ENCODE results near the gene ADAMTS16. TPM values are rescaled to one million over a fixed set of nuclear protein-coding genes. Genes with fewer than 3 reads are reported as not detected.

ADAMTS16 gene
- total and polyA plus RNA-seq, 2 donors (not counting 3 experiments of a cell fraction or from before 2014, with no cell fraction given): not detected

- Histone ChIP-seq H3K27me3 (ENCODE audit: control insufficient read depth in 2 of 2, insufficient read depth in 2 of 2, low read length in 2 of 2) (no peaks in the 10 kb centered on the region), H2AFZ (ENCODE audit: low read depth, low read length) (no peak overlapping the region), H3K9me3 (replicated peaks; ENCODE audit: control insufficient read depth, insufficient read depth, low read length) (no peaks in the 10 kb centered on the region), H4K20me1 (replicated peaks; ENCODE audit: control insufficient read depth, extremely low read depth, insufficient read depth, low read length) (no peaks in the 10 kb centered on the region), H3K27ac (ENCODE audit: insufficient read depth, low read depth, low read length) (no peak overlapping the region), H3K9ac (replicated peaks; ENCODE audit: extremely low read depth, insufficient read depth, low read length) (no peak overlapping the region), H3K9me1 (replicated peaks; ENCODE audit: control insufficient read depth, extremely low read depth, insufficient read depth, low read length) (no peaks in the 10 kb centered on the region), H3K4me1 (ENCODE audit: control insufficient read depth, extremely low read depth, insufficient read depth, low read length) (no peaks in the 10 kb centered on the region), H3K36me3 (ENCODE audit: control insufficient read depth in 2 of 2, extremely low read depth in 1 of 2, insufficient read depth in 2 of 2, low read length in 2 of 2) (no peaks in the 10 kb centered on the region), H3K79me2 (ENCODE audit: control insufficient read depth, insufficient read depth, low read length) (no peaks in the 10 kb centered on the region), H3K4me3 (replicated peaks in 1 of 3; ENCODE audit: insufficient read depth in 1 of 3, low read depth in 1 of 3, low read length in 3 of 3) (no peak overlapping the region), H3K4me2 (ENCODE audit: insufficient read depth, low read length) (no peak overlapping the region)
- BruUV-seq (replicated peaks): no TSS peak
- dilution Hi-C loops (cut with MboI; ENCODE audit: extremely low pct_ligation_motif_present, low sequenced_read_pairs) (no loop called here), intact Hi-C loops (cut with micrococcal nuclease) (no loop called here)
- TF ChIP-seq JUN (IDR thresholded peaks at IDR 0.05; ENCODE audit: borderline replicate concordance, insufficient read depth, insufficient read length, low read depth) (no peak), EZH2 (IDR thresholded peaks at IDR 0.05; ENCODE audit: borderline replicate concordance, low read depth, low read length, severe bottlenecking) (no peak), FOS (IDR thresholded peaks at IDR 0.05; ENCODE audit: borderline replicate concordance, insufficient read depth, low read length) (no peak), POLR2A (IDR thresholded peaks at IDR 0.05; ENCODE audit: low read depth, low read length) (no peak), MYC (IDR thresholded peaks at IDR 0.05; ENCODE audit: low read depth, low read length) (no peak), MAX (IDR thresholded peaks at IDR 0.05; ENCODE audit: insufficient read depth, insufficient read length) (no peak), POLR2AphosphoS5 (IDR thresholded peaks at IDR 0.05; ENCODE audit: insufficient read depth, low read depth, low read length) (no peak)
- TF ChIP-seq, protein P1, sequence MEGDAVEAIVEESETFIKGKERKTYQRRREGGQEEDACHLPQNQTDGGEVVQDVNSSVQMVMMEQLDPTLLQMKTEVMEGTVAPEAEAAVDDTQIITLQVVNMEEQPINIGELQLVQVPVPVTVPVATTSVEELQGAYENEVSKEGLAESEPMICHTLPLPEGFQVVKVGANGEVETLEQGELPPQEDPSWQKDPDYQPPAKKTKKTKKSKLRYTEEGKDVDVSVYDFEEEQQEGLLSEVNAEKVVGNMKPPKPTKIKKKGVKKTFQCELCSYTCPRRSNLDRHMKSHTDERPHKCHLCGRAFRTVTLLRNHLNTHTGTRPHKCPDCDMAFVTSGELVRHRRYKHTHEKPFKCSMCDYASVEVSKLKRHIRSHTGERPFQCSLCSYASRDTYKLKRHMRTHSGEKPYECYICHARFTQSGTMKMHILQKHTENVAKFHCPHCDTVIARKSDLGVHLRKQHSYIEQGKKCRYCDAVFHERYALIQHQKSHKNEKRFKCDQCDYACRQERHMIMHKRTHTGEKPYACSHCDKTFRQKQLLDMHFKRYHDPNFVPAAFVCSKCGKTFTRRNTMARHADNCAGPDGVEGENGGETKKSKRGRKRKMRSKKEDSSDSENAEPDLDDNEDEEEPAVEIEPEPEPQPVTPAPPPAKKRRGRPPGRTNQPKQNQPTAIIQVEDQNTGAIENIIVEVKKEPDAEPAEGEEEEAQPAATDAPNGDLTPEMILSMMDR (IDR thresholded peaks at IDR 0.05; ENCODE audit: extremely low read depth in 1 of 2, insufficient read depth in 1 of 2, low read depth in 1 of 2, low read length in 2 of 2): no peak
- FAIRE-seq: no peak
- ChIA-PET POLR2A (no interaction called here), CTCF (no interaction called here)
- no peak for DNase-seq (ENCODE audit: low read depth, low spot score)
Measured at GRCh38 chr5:5275211-5275610, 135.1 kb downstream of the ADAMTS16 start.

All from endothelial cell of umbilical vein (primary cell).